ENCODE results near the gene OSBPL9.

DNA sequence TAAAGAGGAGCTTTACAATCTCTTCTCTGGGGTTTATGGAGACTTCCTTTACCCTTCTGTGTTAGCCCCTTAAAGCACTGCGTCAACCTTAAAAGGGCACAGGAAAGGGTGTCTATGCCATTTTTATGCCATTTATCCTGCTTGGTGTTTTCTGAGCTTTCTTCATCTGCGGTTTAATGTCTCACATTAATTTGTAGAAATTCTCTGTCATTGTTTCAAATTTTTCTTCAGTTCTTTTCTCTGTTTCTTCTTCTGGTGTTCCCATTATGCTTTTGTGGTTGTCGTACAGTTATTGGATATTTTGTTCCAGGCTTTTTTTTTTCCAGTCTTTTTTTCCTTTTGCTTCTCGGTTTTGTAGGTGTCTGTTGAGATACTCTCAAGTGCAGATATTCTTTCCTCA lies 107.9 kb downstream of the OSBPL9 start:
- TF ChIP-seq, protein P1, sequence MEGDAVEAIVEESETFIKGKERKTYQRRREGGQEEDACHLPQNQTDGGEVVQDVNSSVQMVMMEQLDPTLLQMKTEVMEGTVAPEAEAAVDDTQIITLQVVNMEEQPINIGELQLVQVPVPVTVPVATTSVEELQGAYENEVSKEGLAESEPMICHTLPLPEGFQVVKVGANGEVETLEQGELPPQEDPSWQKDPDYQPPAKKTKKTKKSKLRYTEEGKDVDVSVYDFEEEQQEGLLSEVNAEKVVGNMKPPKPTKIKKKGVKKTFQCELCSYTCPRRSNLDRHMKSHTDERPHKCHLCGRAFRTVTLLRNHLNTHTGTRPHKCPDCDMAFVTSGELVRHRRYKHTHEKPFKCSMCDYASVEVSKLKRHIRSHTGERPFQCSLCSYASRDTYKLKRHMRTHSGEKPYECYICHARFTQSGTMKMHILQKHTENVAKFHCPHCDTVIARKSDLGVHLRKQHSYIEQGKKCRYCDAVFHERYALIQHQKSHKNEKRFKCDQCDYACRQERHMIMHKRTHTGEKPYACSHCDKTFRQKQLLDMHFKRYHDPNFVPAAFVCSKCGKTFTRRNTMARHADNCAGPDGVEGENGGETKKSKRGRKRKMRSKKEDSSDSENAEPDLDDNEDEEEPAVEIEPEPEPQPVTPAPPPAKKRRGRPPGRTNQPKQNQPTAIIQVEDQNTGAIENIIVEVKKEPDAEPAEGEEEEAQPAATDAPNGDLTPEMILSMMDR (IDR thresholded peaks at IDR 0.05; ENCODE audit: poor library complexity) = no peak
- no peak for TF ChIP-seq EZH2 (IDR thresholded peaks at IDR 0.05; ENCODE audit: borderline replicate concordance)
- TF ChIP-seq EZH2phosphoT487 (IDR thresholded peaks at IDR 0.05; ENCODE audit: low read depth, severe bottlenecking, unreplicated experiment) = no peak
